ENCODE results near the gene ZC3H12D.

DNA sequence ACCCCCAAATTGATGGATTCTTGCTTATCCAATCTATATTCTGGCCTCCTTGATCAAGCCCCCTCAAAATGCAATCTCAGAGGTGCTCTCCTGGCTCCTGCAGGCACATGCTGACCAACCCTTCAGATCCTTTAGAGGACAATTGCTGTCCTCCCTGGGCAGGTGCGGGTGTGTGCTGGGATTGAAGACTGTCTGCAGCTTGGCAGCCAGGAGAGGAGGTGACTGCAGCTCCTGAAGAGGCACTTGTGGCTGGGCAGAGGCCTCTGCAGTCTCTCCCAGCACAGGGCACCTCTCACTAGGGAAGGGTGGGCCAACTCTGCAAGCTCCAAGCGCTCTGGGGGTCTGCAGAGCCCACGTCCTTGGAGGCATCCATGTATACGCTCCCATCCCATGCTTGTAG, 56.2 kb downstream of the ZC3H12D start:
- TF ChIP-seq, protein P1, sequence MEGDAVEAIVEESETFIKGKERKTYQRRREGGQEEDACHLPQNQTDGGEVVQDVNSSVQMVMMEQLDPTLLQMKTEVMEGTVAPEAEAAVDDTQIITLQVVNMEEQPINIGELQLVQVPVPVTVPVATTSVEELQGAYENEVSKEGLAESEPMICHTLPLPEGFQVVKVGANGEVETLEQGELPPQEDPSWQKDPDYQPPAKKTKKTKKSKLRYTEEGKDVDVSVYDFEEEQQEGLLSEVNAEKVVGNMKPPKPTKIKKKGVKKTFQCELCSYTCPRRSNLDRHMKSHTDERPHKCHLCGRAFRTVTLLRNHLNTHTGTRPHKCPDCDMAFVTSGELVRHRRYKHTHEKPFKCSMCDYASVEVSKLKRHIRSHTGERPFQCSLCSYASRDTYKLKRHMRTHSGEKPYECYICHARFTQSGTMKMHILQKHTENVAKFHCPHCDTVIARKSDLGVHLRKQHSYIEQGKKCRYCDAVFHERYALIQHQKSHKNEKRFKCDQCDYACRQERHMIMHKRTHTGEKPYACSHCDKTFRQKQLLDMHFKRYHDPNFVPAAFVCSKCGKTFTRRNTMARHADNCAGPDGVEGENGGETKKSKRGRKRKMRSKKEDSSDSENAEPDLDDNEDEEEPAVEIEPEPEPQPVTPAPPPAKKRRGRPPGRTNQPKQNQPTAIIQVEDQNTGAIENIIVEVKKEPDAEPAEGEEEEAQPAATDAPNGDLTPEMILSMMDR (conservative IDR thresholded peaks at IDR 0.05; ENCODE audit: low read length) = no peak
- no peak for TF ChIP-seq EZH2phosphoT487 (IDR thresholded peaks at IDR 0.05; ENCODE audit: borderline replicate concordance)
